Muscle of leg (tissue), 11 donors: Measurements from ENCODE around the gene GHITM. TPM values are rescaled to one million over a fixed set of nuclear protein-coding genes. Genes with fewer than 3 reads are reported as not detected.
"Not testable (repeated sequence)": the region's sequence is repeated elsewhere in the genome, so short reads cannot be mapped to it uniquely, and the experiment has no call there.

Experiments
- DNase-seq: peaks from one replicate; pipeline ENCODE4 v3.0.0; 2013
- H3K27ac ChIP-seq: one replicate; pipeline ENCODE4 v1.5.1; 2013; ENCODE audit warnings: mild to moderate bottlenecking, low read length, control low read depth
- H3K27me3 ChIP-seq: one replicate; pipeline ENCODE4 v1.6.1; 2013; ENCODE audit warnings: low read length; ENCODE audit not compliant: control insufficient read depth, insufficient read depth
- H3K36me3 ChIP-seq: one replicate; pipeline ENCODE4 v1.6.1; 2013; ENCODE audit warnings: low read length; ENCODE audit not compliant: control insufficient read depth, insufficient read depth
- H3K4me1 ChIP-seq: one replicate; pipeline ENCODE4 v1.6.1; 2013; ENCODE audit warnings: low read length; ENCODE audit not compliant: control insufficient read depth, insufficient read depth
- H3K4me3 ChIP-seq: one replicate; pipeline ENCODE4 v1.5.1; 2013; ENCODE audit warnings: low read length, control low read depth
- H3K9me3 ChIP-seq: replicated peaks from 2 replicates; pipeline ENCODE4 v1.6.1; 2013; ENCODE audit warnings: low read depth, low read length; ENCODE audit not compliant: control insufficient read depth
- WGBS: methylation state at CpG from one replicate; pipeline ENCODE4 v1.1.5; 2013; ENCODE audit warnings: missing lambda C conversion rate; ENCODE audit not compliant: insufficient coverage; 5-methylcytosine and 5-hydroxymethylcytosine counted together
- polyA plus RNA-seq, 8 donors: library from polyadenylated mRNA; unstranded; fragments of 120-200 nt; gene quantifications; one replicate each; pipeline versions ENCODE4 v1.2.1 to v1.2.3, GENCODE V29; 2013; ENCODE audit warnings: inconsistent platforms in 1 of 8, low replicate concordance in 1 of 8; ENCODE audit not compliant: insufficient read length in 8 of 8, insufficient read depth in 1 of 8
- total RNA-seq: library from RNA; stranded (reverse); fragments of 120-200 nt; gene quantifications from one replicate; pipeline ENCODE4 v1.2.4, GENCODE V29; 2013

Gene GHITM
- total and polyA plus RNA-seq, 9 donors, result 95.8 to 115 (median 105) TPM

DNA sequence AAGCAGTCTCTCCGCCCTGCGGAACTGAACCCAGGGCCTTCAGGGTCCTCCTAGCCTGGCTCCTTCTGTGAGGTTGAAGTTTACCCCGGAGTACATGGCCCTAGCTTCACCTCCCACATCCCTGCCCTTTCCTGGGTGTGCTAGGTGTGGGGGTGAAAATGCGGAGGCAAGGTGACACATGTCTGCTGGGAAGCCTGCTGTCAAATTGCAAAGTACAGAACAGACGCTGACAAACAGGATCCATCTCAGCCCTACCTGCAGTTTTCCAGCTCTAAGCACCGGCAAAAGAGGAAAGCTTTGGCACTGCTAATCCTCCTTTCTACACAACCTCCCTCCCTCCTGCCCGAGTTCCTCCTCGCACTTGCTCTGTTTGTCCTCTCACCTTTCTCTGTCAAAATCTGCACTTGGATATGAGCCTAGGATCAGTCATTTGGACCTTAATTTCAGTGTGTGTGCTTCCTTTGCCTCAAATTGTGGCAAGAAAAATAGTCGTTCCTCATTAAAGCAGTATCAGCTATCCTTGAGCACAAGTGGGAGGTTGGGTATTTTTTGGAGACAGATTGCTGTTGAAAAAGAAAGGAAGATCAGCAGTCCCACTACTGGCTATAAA is 19.9 kb downstream of the GHITM start:
- 47% methylated on average over 5 of the region's 9 CpGs for WGBS
- H3K4me1 ChIP-seq, result no peaks in the 10 kb centered on the region
- H3K36me3 ChIP-seq, result peaks cover under 1% of the 10 kb centered on the region
- no peak for DNase-seq
- H3K27ac ChIP-seq, result no peak overlapping the region
- H3K9me3 ChIP-seq, result no peaks in the 10 kb centered on the region
- no peak overlapping the region for H3K4me3 ChIP-seq
- peaks cover 4% of the 10 kb centered on the region for H3K27me3 ChIP-seq

DNA sequence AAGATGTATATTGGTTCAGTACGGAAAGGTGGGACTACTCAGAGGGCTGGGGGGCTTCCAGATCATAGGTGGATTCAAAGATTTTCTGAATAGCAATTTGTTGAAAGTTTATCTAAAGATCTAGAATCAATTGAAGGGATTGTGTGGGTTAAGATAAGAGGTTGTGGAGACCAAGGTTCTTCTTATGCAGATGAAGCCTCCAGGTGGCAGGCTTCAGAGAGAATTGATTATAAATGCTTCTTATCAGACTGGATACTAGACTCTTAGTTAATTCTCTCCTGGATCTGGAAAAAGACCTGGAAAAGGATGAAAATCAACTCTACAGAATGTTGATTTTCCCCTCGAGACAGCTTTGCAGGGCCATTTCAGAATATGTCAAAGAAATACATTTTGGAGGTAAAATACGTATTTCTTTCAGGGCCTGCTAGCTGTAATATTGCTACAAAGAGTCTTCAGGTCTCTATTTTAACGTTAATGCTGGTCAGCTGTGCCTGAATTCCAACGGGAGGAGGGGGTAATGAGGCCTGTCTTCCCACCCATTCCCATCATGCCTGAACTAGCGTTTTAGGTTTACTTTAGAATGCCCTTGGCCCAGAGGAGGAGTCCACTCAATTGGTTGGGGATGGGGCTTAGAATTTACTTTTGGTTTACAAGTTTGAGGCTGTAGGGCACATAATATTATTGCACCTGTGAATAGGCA is 21.5 kb downstream of the GHITM start:
- Histone ChIP-seq H3K27me3 (peaks cover 4% of the 10 kb centered on the region), H3K4me3 (no peak overlapping the region), H3K4me1 (no peaks in the 10 kb centered on the region), H3K27ac (no peak overlapping the region), H3K36me3 (no peaks in the 10 kb centered on the region), H3K9me3 (no peaks in the 10 kb centered on the region)
- 46% methylated on average over 2 of the region's 6 CpGs for WGBS
- no peak for DNase-seq

DNA sequence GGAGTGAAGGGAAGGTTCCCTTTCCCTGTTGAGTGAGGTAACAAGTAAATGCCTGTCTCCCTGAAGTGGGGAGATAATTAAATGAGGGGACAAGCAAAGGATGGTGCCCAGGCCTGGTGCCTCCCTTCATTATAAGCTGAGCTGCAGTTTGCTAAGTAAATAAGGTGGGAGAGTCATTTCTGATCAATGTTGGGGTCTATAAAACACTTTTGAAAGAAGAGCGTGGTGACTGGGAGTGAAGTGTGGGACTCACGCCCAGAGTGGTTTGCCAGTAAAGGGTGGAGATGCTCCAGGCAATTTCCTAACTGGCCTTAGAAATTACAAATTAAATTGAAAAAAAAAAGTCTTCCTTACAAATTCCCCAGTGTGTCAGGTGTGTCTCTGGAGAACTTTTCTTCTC is 24.7 kb downstream of the GHITM start:
- H3K4me1 ChIP-seq, result no peaks in the 10 kb centered on the region
- H3K9me3 ChIP-seq, result no peaks in the 10 kb centered on the region
- DNase-seq, result no peak
- H3K27me3 ChIP-seq, result peaks cover 5% of the 10 kb centered on the region
- no peak overlapping the region for H3K4me3 ChIP-seq
- H3K36me3 ChIP-seq, result no peaks in the 10 kb centered on the region
- no peak overlapping the region for H3K27ac ChIP-seq
- WGBS, result no CpG with 5 or more reads among the region's 2 CpGs

DNA sequence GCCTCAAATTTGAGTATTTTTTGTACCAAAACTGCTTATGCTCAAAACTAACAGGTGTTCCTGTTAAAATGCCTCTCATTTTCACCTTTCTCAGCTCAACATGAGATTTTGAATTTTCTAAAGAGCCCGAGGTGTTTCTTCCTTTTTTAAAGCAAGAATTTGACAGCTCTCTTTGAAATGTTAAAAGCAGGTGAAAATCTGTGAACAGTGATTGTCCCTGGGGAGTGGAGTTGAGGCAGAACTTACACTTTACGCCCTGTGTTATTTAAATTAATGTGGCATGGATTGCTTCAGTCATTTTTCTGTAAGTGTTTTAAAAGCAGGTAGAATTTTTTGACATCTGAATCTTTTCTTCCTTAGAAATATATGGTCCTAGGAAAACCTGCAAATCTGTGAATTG is 25.1 kb downstream of the GHITM start:
- H3K27me3 ChIP-seq, result peaks cover 2% of the 10 kb centered on the region
- no peak for DNase-seq

DNA sequence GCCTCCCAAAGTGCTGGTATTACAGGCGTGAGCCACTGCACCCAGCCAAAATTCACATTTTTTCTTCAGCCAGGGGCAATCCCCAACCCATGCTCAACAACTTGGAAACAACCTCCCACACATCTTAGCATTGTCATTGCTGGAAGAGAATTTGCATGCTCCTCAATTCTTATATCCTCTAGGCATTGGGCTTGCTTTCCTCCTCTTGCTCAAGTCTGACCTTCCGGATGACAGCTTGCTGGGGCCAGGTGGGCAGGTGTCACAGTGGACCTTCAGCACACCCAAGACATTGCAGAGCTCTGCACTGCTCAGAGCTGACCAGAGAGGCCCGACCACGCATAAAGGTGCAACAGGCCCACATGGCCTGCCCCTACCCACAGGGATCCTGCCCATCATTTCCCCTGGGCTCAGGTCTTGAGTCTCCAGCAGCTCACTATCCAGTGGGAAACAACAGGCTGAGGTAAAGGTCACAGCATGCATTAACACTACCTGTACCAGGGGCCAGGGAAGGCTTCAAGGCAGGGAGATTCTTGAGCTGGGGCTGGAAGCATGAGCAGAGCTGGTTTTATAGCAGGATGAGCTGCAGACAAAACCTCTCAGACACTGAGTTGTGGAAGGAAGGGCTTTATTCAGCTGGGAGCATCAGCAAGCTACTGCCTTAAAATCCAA is 27.4 kb downstream of the GHITM start:
- H3K4me1 ChIP-seq, result no peaks in the 10 kb centered on the region
- no peak overlapping the region for H3K4me3 ChIP-seq
- no peak for DNase-seq
- H3K9me3 ChIP-seq, result no peaks in the 10 kb centered on the region
- peaks cover 2% of the 10 kb centered on the region for H3K27me3 ChIP-seq
- 84% methylated on average over 4 of the region's 4 CpGs for WGBS
- H3K27ac ChIP-seq, result no peak overlapping the region
- no peaks in the 10 kb centered on the region for H3K36me3 ChIP-seq

More for the DNA sequence above, 25.1 kb downstream of the GHITM start:
- H3K9me3 ChIP-seq, result no peaks in the 10 kb centered on the region
- no peaks in the 10 kb centered on the region for H3K36me3 ChIP-seq
- H3K4me3 ChIP-seq, result no peak overlapping the region
- H3K4me1 ChIP-seq, result no peaks in the 10 kb centered on the region
- no peak overlapping the region for H3K27ac ChIP-seq
- WGBS, result 0% methylated on average over 1 of the region's 2 CpGs

DNA sequence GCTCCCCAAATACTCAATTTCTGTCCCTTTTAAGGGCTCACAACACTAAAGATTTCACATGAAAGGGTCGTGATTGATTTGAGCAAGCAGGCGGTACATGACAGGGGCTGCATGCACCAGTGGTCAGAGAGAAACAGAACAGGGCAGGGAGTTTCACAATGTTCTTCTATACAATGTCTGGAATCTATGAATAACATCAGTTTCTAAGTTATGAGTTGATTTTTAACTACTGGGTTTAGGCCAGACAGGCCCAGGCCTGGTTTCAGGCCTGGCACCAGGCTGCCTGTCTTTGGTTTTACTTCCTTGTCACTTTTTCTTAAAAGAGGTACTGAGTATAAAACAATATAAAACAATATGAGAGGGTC is 28.0 kb downstream of the GHITM start:
- H3K4me3 ChIP-seq, H3K36me3 ChIP-seq, H3K9me3 ChIP-seq, DNase-seq, H3K4me1 ChIP-seq, H3K27me3 ChIP-seq, H3K27ac ChIP-seq: not testable (repeated sequence)
- no CpG with 5 or more reads among the region's 2 CpGs for WGBS

DNA sequence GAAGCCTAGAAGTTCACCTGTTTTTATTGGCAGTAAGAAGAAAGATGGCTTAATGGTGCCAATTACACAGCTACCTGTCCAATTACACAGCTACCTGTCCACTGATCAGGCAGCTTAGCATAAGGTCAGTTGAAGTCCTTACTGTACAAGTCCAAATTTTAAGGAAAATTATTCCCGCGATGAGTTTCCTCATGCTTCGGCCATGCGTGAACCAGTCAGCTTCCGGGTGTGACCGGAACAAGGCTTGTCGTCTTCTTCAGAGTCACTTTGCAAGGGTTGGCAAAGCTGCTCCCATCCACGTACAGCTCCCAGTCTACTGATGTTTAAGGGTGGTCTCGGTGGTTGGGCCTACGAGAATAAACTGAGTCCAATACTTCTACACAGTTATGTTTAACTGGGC is 29.1 kb downstream of the GHITM start:
- DNase-seq, H3K36me3 ChIP-seq, H3K27ac ChIP-seq, H3K4me1 ChIP-seq, H3K27me3 ChIP-seq, H3K4me3 ChIP-seq, H3K9me3 ChIP-seq: not testable (repeated sequence)
- 100% methylated on average over 8 of the region's 10 CpGs for WGBS

DNA sequence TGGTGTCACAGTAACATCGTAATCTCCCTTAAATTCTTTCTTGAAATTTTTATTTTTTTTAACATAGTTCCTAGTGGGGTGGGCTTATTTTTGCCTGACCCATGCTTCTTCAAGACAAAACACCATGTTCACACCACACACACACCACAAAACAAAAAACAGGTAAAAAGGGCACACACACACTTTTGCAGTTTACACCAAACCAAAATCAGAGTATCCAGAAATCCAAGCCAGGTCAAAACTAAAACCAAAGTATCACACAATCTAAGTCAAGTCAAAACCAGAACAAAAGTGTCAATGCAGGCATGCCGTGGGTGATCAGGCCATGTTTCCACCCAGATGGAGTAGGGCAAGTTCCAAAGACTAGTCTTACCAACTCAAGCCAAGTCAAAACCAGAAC is 31.9 kb downstream of the GHITM start:
- H3K9me3 ChIP-seq, DNase-seq, H3K36me3 ChIP-seq, H3K4me3 ChIP-seq, H3K27ac ChIP-seq, H3K27me3 ChIP-seq, H3K4me1 ChIP-seq: not testable (repeated sequence)
- WGBS, result no CpG with 5 or more reads among the region's 2 CpGs

DNA sequence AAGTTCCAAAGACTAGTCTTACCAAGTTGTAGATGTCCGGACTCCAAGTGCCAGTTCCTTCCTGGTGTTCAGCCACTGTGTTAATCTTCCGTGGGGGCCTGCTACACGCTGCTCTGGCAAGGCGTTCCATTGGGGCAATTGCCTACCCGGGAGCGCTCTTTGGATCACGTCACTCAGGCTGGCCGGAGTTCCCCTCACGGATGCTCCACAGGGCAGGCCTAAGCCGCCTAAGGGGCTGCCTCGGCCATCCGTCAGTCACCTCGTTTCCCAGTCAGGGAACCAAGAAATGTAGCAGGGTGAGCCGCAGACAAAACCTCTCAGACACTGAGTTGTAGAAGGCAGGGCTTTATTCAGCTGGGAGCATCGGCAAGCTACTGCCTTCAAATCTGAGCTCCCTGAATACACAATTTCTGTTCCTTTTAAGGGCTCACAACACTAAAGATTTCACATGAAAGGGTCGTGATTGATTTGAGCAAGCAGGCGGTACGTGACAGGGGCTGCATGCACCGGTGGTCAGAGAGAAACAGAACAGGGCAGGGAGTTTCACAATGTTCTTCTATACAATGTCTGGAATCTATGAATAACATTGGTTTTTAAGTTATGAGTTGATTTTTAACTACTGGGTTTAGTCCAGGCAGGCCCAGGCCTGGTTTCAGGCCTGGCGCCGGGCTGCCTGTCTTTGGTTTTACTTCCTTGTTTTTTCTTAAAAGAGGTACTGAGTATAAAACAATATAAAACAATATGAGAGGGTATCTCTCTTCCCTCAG is 32.6 kb downstream of the GHITM start:
- DNase-seq, H3K9me3 ChIP-seq, H3K36me3 ChIP-seq, H3K4me1 ChIP-seq, H3K4me3 ChIP-seq, H3K27ac ChIP-seq, H3K27me3 ChIP-seq: not testable (repeated sequence)
- 88% methylated on average over 13 of the region's 21 CpGs for WGBS
